ENCODE measurements around the gene CATSPERZ.

GRCh38 chr11:64339286-64339685, 39.1 kb downstream of the CATSPERZ start:
- TF ChIP-seq CTCF (conservative IDR thresholded peaks at IDR 0.05) (no peak), EZH2 (IDR thresholded peaks at IDR 0.05; ENCODE audit: low read depth) (no peak)
